Dermis lymphatic vessel endothelial cell (primary cell): ENCODE results near the gene SLC25A45. TPM values are rescaled to one million over a fixed set of nuclear protein-coding genes. Genes with fewer than 3 reads are reported as not detected.

Experiments used
- total RNA-seq: library from RNA; depleted of rRNA; stranded (reverse); fragments of >200 nt; gene quantifications from 2 replicates; pipeline ENCODE4 v1.2.1, GENCODE V29; 2014

The SLC25A45 gene, protein sequence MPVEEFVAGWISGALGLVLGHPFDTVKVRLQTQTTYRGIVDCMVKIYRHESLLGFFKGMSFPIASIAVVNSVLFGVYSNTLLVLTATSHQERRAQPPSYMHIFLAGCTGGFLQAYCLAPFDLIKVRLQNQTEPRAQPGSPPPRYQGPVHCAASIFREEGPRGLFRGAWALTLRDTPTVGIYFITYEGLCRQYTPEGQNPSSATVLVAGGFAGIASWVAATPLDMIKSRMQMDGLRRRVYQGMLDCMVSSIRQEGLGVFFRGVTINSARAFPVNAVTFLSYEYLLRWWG
- 0.87 and 1.3 TPM in 2 replicates for total RNA-seq

GRCh38 chr11:65382033-65382803 lies at the start of gene SLC25A45:
TSS of gene SLC25A45 (minus strand) at chr11:65382646. CDS start at chr11:65381951, 695 bp downstream.

DNA sequence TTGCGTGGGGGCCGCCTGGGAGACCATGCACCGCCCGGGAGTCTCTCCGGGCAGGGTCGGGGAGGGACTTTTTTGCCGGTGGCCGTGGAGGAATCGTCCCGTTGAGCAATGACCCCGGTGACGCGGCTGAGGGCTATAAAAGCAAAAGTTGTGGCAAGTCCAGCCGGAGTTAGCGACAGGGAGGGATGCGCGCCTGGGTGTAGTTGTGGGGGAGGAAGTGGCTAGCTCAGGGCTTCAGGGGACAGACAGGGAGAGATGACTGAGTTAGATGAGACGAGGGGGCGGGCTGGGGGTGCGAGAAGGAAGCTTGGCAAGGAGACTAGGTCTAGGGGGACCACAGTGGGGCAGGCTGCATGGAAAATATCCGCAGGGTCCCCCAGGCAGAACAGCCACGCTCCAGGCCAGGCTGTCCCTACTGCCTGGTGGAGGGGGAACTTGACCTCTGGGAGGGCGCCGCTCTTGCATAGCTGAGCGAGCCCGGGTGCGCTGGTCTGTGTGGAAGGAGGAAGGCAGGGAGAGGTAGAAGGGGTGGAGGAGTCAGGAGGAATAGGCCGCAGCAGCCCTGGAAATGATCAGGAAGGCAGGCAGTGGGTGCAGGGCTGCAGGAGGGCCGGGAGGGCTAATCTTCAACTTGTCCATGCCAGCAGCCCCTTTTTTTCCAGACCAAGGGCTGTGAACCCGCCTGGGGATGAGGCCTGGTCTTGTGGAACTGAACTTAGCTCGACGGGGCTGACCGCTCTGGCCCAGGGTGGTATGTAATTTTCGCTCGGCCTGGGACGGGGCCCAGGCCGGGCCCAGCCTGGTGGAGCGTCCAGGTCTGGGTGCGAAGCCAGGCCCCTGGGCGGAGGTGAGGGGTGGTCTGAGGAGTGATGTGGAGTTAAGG lies 40.4 kb upstream of the SLC25A45 start, which contains the start of gene NEAT1:
NEAT1 (plus strand) TSS at position 166 of the 883 bp plus-strand sequence.

GRCh38 chr11:65386307-65387140 lies 4.1 kb upstream of the SLC25A45 start, which contains the start of gene FRMD8:
TSS of gene FRMD8 (plus strand) at chr11:65386637. CDS start at chr11:65387037, 400 bp downstream.

GRCh38 chr11:65354265-65355012 lies 28.0 kb downstream of the SLC25A45 start, which contains the start of gene TIGD3:
TSS of gene TIGD3 (plus strand) at chr11:65354751. CDS start at chr11:65355809, 1,058 bp downstream.

Other genes with a start within 250 kb of the SLC25A45 start
- gene SYVN1, start 248.1 kb downstream of the SLC25A45 start, total RNA-seq: 7.9 and 12.3 TPM in 2 replicates
- gene SPDYC, start 212.4 kb downstream of the SLC25A45 start, total RNA-seq: not detected in 2 replicates
- gene CAPN1, start 200.7 kb downstream of the SLC25A45 start, total RNA-seq: 80.4 and 81.5 TPM in 2 replicates
- gene POLA2, start 120.7 kb downstream of the SLC25A45 start, total RNA-seq: 3.3 and 3.4 TPM in 2 replicates
- gene CDC42EP2, start 67.8 kb downstream of the SLC25A45 start, total RNA-seq: 7.3 and 8.2 TPM in 2 replicates
- 17.8 and 25.1 TPM in 2 replicates for gene DPF2, start 48.8 kb downstream of the SLC25A45 start, total RNA-seq
- 0.09 and 0.22 TPM in 2 replicates for gene TIGD3, start 27.9 kb downstream of the SLC25A45 start, total RNA-seq
- gene FRMD8, start 4.0 kb upstream of the SLC25A45 start, total RNA-seq: 73.0 and 77.6 TPM in 2 replicates
- 50.3 and 79.9 TPM in 2 replicates for gene NEAT1, start 40.2 kb upstream of the SLC25A45 start, total RNA-seq
- 2,968 and 4,091 TPM in 2 replicates for gene MALAT1, start 116.4 kb upstream of the SLC25A45 start, total RNA-seq
- 36.6 and 44.3 TPM in 2 replicates for gene SCYL1, start 142.4 kb upstream of the SLC25A45 start, total RNA-seq
- 15.6 and 23.5 TPM in 2 replicates for gene LTBP3, start 175.7 kb upstream of the SLC25A45 start, total RNA-seq
- gene ZNRD2, start 187.8 kb upstream of the SLC25A45 start, total RNA-seq: 26.7 and 33.2 TPM in 2 replicates
- gene FAM89B, start 189.9 kb upstream of the SLC25A45 start, total RNA-seq: 14.4 and 15.2 TPM in 2 replicates
- gene EHBP1L1, start 193.4 kb upstream of the SLC25A45 start, total RNA-seq: 3.1 and 3.4 TPM in 2 replicates
- gene KCNK7, start 213.2 kb upstream of the SLC25A45 start, total RNA-seq: under 0.01 and 0.17 TPM in 2 replicates
- 55.4 and 62.3 TPM in 2 replicates for gene MAP3K11, start 231.6 kb upstream of the SLC25A45 start, total RNA-seq
- gene PCNX3, start 233.1 kb upstream of the SLC25A45 start, total RNA-seq: 11.4 and 11.8 TPM in 2 replicates